COLO829 (cell line): ENCODE data around the gene RCBTB1.
"Not testable (repeated sequence)": the region's sequence is repeated elsewhere in the genome, so short reads cannot be mapped to it uniquely, and the experiment has no call there.

Experiments used
- DNase-seq: peaks from one replicate; pipeline ENCODE4 v3.0.0; 2012; ENCODE audit warnings: low spot score

Gene RCBTB1

GRCh38 chr13:49512578-49512977 is 72.8 kb downstream of the RCBTB1 start:
- DNase-seq = no peak

- no peak for DNase-seq
Measured at GRCh38 chr13:49503951-49504350, 81.4 kb downstream of the RCBTB1 start.

GRCh38 chr13:49502954-49503353 is 82.4 kb downstream of the RCBTB1 start:
- no peak for DNase-seq

- peak; percentile 62 for DNase-seq
Measured at GRCh38 chr13:49499889-49500660, 85.3 kb downstream of the RCBTB1 start.

- DNase-seq = no peak
Measured at GRCh38 chr13:49498206-49498605, 87.2 kb downstream of the RCBTB1 start.

GRCh38 chr13:49497272-49497671 is 88.1 kb downstream of the RCBTB1 start:
- DNase-seq = no peak

GRCh38 chr13:49496837-49497236 is 88.5 kb downstream of the RCBTB1 start:
- not testable (repeated sequence) for DNase-seq

GRCh38 chr13:49495783-49496762 is 89.3 kb downstream of the RCBTB1 start, which contains the start of gene PHF11:
TSS of gene PHF11 (plus strand) at chr13:49495953. CDS start at chr13:49496002, 49 bp downstream.
- DNase-seq = no peak

- no peak for DNase-seq
Measured at GRCh38 chr13:49494645-49495044, 90.7 kb downstream of the RCBTB1 start.

GRCh38 chr13:49488563-49488962 is 96.8 kb downstream of the RCBTB1 start:
- DNase-seq = no peak
